HepG2 (cell line): ENCODE results near the gene NOC2L. TPM values are rescaled to one million over a fixed set of nuclear protein-coding genes. Genes with fewer than 3 reads are reported as not detected.

Experiments
- ADNP ChIP-seq: sonication (generic); formaldehyde crosslinking; IDR thresholded peaks from 2 replicates; pipeline ENCODE4 v1.4.0; 2020; ENCODE audit warnings: missing genetic modification reagents
- EHMT2 ChIP-seq: fragments of 200-600 bp; sonication (generic); IDR thresholded peaks from 2 replicates; pipeline ENCODE4 v1.7.0; 2017; ENCODE audit warnings: antibody characterized with exemption, low read depth, low read length, borderline replicate concordance
- EZH2 ChIP-seq: conservative IDR thresholded peaks from 2 replicates; pipeline ENCODE4 v1.6.1; 2012; ENCODE audit warnings: mild to moderate bottlenecking, low read depth, low read length, moderate library complexity
- FLYWCH1 ChIP-seq: sonication (generic); formaldehyde crosslinking; IDR thresholded peaks from 2 replicates; pipeline ENCODE4 v1.8.1; 2023; ENCODE audit warnings: mild to moderate bottlenecking, missing genetic modification reagents
- FOSL2 ChIP-seq: sonication (generic); formaldehyde crosslinking; IDR thresholded peaks from 2 replicates; pipeline ENCODE4 v1.4.0; 2020; ENCODE audit warnings: missing genetic modification reagents
- HOXD1 ChIP-seq: sonication (generic); formaldehyde crosslinking; IDR thresholded peaks from 2 replicates; pipeline ENCODE4 v1.5.0; 2020; ENCODE audit warnings: missing genetic modification reagents
- KAT7 ChIP-seq: IDR thresholded peaks from 2 replicates; pipeline ENCODE4 v1.6.1; 2018; ENCODE audit warnings: borderline replicate concordance, missing compliant biosample characterization
- KDM2A ChIP-seq: sonication (generic); formaldehyde crosslinking; IDR thresholded peaks from 2 replicates; pipeline ENCODE4 v1.4.0; 2020; ENCODE audit warnings: low read depth, missing genetic modification reagents, borderline replicate concordance
- KDM4B ChIP-seq: sonication (generic); formaldehyde crosslinking; IDR thresholded peaks from 2 replicates; pipeline ENCODE4 v1.4.0; 2020; ENCODE audit warnings: missing genetic modification reagents
- POLR2A ChIP-seq, 2 experiments: IDR thresholded peaks; 2 replicates each; pipeline ENCODE4 v1.6.1; 2011; ENCODE audit warnings: low read depth in 2 of 2, low read length in 2 of 2, mild to moderate bottlenecking in 1 of 2, moderate library complexity in 1 of 2; ENCODE audit not compliant: insufficient read depth in 1 of 2
- RAD21 ChIP-seq: fragments of 450-650 bp; formaldehyde crosslinking; IDR thresholded peaks from 2 replicates; pipeline ENCODE4 v1.5.0; 2020; ENCODE audit warnings: mild to moderate bottlenecking
- ZFY ChIP-seq: sonication (generic); formaldehyde crosslinking; IDR thresholded peaks from 2 replicates; pipeline ENCODE4 v1.4.0; 2020; ENCODE audit warnings: missing genetic modification reagents
- ZNF101 ChIP-seq: sonication (generic); formaldehyde crosslinking; IDR thresholded peaks from 2 replicates; pipeline ENCODE4 v1.4.0; 2020; ENCODE audit warnings: mild to moderate bottlenecking, low read depth, missing genetic modification reagents, borderline replicate concordance
- ZNF12 ChIP-seq: sonication (generic); formaldehyde crosslinking; IDR thresholded peaks from 2 replicates; pipeline ENCODE4 v1.5.0; 2020; ENCODE audit warnings: missing genetic modification reagents
- ZNF317 ChIP-seq: sonication (generic); formaldehyde crosslinking; IDR thresholded peaks from 2 replicates; pipeline ENCODE4 v1.5.0; 2020; ENCODE audit warnings: mild to moderate bottlenecking, missing genetic modification reagents
- ZNF335 ChIP-seq: sonication (generic); formaldehyde crosslinking; IDR thresholded peaks from 2 replicates; pipeline ENCODE4 v1.4.0; 2020; ENCODE audit warnings: missing genetic modification reagents
- ZNF556 ChIP-seq: sonication (generic); formaldehyde crosslinking; IDR thresholded peaks from 2 replicates; pipeline ENCODE4 v1.4.0; 2020; ENCODE audit warnings: mild to moderate bottlenecking, missing genetic modification reagents, borderline replicate concordance
- polyA plus RNA-seq, 8 experiments: library from polyadenylated mRNA; depleted of rRNA in 3 of 8; stranded (reverse) in 7 of 8; unstranded in 1 of 8; fragments of >200 nt; fragmentation: Illumina TruSeq in 4 of 8; extraction: Trizol in 4 of 8; gene quantifications; 2 replicates each; pipeline versions ENCODE4 v1.2.1 to v1.2.3, GENCODE V29; 2011 to 2016; ENCODE audit warnings: low read depth in 4 of 8, missing spikeins in 1 of 8, mixed read lengths in 1 of 8; ENCODE audit not compliant: insufficient read depth in 1 of 8
- total RNA-seq, 5 experiments: library from RNA; depleted of rRNA; stranded (reverse); fragments of >200 nt; fragmentation: Illumina TruSeq; extraction: Trizol; gene quantifications; 2 replicates each; pipeline ENCODE4 v1.2.3, GENCODE V29; 2016; ENCODE audit warnings: low read depth in 1 of 5
- TF ChIP-seq, protein P1 (sequence below): sonication (generic); formaldehyde crosslinking; IDR thresholded peaks from 2 replicates; pipeline ENCODE4 v1.5.1; 2020; ENCODE audit warnings: missing genetic modification reagents, mild to moderate bottlenecking, borderline replicate concordance
- TF ChIP-seq, protein P2 (sequence below): sonication (generic); formaldehyde crosslinking; IDR thresholded peaks from 2 replicates; pipeline ENCODE4 v1.9.0; 2021; ENCODE audit warnings: missing genetic modification reagents, mild to moderate bottlenecking, borderline replicate concordance
- TF ChIP-seq, protein P3 (sequence below): sonication (generic); formaldehyde crosslinking; IDR thresholded peaks from 2 replicates; pipeline ENCODE4 v1.4.0; 2020; ENCODE audit warnings: mild to moderate bottlenecking, missing genetic modification reagents
- TF ChIP-seq, protein P4 (sequence below): sonication (generic); formaldehyde crosslinking; IDR thresholded peaks from 2 replicates; pipeline ENCODE4 v1.5.0; 2020; ENCODE audit warnings: mild to moderate bottlenecking, missing genetic modification reagents, moderate library complexity
- TF ChIP-seq, protein P5 (sequence below): sonication (generic); formaldehyde crosslinking; IDR thresholded peaks from 2 replicates; pipeline ENCODE4 v1.4.0; 2020; ENCODE audit warnings: missing genetic modification reagents, borderline replicate concordance

The NOC2L gene
- total and polyA plus RNA-seq, 2 of the 13 experiments (the other 11 are each of a cell fraction or from before 2014, with no cell fraction given): 32.0 to 103 TPM

DNA sequence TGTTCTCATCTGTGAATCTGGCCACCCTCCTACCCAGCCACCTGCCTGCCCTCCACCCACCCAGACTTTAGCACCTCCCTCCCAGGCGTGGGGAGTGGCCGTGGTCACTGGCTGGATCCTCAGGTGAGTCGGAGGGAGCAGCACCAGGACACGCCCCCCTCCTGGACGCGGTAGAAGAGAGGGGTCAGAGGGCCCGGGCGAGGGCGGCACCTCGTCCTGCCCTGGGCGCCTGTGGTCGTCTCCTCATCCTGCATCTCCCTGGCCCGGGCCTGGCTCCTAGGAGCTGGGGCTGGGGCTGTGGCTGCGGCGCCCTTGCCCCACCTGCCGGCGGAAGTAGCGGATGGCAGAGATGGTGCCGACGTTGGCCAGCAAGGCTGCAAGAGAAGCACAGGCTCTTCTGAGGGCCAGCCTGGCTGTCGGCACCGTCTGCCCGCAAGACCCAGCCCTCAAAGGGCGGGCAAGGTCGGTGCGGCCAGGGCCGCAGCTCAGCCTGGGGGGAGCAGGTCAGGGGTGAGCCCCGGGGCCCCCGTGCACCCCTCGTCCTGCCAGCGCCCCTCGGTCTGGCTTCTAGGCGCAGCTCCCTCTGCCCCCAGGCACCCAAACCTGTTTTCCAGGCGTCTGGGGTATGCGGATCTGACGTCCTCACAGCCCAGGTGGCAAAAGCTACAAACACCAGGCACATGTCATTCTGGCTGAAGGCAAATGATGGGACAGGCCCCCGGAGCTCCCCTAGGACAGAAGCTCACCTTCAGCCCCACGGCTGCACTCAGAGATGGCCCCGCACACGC is 17.0 kb upstream of the NOC2L start (continued):
- TF ChIP-seq, protein P1, sequence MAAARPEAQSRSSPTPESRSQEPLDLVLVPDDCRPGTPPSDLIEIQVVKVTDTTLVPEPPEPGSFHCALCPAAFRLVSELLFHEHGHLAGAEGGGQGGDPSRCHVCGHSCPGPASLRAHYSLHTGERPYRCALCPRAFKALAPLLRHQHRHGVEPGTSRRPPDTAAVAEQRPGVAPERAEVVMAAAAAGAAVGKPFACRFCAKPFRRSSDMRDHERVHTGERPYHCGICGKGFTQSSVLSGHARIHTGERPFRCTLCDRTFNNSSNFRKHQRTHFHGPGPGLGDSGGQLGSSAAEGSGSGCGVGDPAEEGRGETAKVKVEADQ (CRISPR knock-in tag): no peak
- no peak for TF ChIP-seq KDM4B (CRISPR knock-in tag)
- TF ChIP-seq POLR2A (IDR thresholded peaks at IDR 0.05; ENCODE audit: insufficient read depth in 1 of 2, low read depth in 2 of 2, low read length in 2 of 2): no peak
- TF ChIP-seq ZFY: peak; percentile 30; the same call in 1 of the 2 replicates
- TF ChIP-seq EZH2: 0 out of 2 replicates have a peak, but pooled peaks have one; percentile 50
- TF ChIP-seq EHMT2: no peak
- TF ChIP-seq ZNF12 (CRISPR knock-in tag): no peak
- TF ChIP-seq FOSL2: 0 out of 2 replicates have a peak, but pooled peaks have one; percentile 18
- peak; percentile 84 for TF ChIP-seq KDM2A (CRISPR knock-in tag)
- TF ChIP-seq, protein P2, sequence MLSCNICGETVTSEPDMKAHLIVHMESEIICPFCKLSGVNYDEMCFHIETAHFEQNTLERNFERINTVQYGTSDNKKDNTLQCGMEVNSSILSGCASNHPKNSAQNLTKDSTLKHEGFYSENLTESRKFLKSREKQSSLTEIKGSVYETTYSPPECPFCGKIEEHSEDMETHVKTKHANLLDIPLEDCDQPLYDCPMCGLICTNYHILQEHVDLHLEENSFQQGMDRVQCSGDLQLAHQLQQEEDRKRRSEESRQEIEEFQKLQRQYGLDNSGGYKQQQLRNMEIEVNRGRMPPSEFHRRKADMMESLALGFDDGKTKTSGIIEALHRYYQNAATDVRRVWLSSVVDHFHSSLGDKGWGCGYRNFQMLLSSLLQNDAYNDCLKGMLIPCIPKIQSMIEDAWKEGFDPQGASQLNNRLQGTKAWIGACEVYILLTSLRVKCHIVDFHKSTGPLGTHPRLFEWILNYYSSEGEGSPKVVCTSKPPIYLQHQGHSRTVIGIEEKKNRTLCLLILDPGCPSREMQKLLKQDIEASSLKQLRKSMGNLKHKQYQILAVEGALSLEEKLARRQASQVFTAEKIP (CRISPR knock-in tag): no peak
- no peak for TF ChIP-seq ADNP (CRISPR knock-in tag)
- TF ChIP-seq ZNF317: 0 out of 2 replicates have a peak, but pooled peaks have one; percentile 21
- no peak for TF ChIP-seq ZNF101
- TF ChIP-seq KAT7 (CRISPR knock-in tag): no peak
- TF ChIP-seq, protein P3, sequence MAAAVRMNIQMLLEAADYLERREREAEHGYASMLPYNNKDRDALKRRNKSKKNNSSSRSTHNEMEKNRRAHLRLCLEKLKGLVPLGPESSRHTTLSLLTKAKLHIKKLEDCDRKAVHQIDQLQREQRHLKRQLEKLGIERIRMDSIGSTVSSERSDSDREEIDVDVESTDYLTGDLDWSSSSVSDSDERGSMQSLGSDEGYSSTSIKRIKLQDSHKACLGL: no peak
- TF ChIP-seq FLYWCH1: no peak
- TF ChIP-seq, protein P4, sequence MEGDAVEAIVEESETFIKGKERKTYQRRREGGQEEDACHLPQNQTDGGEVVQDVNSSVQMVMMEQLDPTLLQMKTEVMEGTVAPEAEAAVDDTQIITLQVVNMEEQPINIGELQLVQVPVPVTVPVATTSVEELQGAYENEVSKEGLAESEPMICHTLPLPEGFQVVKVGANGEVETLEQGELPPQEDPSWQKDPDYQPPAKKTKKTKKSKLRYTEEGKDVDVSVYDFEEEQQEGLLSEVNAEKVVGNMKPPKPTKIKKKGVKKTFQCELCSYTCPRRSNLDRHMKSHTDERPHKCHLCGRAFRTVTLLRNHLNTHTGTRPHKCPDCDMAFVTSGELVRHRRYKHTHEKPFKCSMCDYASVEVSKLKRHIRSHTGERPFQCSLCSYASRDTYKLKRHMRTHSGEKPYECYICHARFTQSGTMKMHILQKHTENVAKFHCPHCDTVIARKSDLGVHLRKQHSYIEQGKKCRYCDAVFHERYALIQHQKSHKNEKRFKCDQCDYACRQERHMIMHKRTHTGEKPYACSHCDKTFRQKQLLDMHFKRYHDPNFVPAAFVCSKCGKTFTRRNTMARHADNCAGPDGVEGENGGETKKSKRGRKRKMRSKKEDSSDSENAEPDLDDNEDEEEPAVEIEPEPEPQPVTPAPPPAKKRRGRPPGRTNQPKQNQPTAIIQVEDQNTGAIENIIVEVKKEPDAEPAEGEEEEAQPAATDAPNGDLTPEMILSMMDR: peak; percentile 84
- TF ChIP-seq ZNF335 (CRISPR knock-in tag): 0 out of 2 replicates have a peak, but pooled peaks have one; percentile 34
- no peak for TF ChIP-seq HOXD1 (CRISPR knock-in tag)
- TF ChIP-seq ZNF556 (CRISPR knock-in tag): no peak; the same call in 1 of the 2 replicates
- TF ChIP-seq RAD21 (CRISPR knock-in tag): peak; percentile 81
- TF ChIP-seq, protein P5, sequence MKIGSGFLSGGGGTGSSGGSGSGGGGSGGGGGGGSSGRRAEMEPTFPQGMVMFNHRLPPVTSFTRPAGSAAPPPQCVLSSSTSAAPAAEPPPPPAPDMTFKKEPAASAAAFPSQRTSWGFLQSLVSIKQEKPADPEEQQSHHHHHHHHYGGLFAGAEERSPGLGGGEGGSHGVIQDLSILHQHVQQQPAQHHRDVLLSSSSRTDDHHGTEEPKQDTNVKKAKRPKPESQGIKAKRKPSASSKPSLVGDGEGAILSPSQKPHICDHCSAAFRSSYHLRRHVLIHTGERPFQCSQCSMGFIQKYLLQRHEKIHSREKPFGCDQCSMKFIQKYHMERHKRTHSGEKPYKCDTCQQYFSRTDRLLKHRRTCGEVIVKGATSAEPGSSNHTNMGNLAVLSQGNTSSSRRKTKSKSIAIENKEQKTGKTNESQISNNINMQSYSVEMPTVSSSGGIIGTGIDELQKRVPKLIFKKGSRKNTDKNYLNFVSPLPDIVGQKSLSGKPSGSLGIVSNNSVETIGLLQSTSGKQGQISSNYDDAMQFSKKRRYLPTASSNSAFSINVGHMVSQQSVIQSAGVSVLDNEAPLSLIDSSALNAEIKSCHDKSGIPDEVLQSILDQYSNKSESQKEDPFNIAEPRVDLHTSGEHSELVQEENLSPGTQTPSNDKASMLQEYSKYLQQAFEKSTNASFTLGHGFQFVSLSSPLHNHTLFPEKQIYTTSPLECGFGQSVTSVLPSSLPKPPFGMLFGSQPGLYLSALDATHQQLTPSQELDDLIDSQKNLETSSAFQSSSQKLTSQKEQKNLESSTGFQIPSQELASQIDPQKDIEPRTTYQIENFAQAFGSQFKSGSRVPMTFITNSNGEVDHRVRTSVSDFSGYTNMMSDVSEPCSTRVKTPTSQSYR (CRISPR knock-in tag): no peak
